ENCODE measurements around the gene INAFM1. TPM values are rescaled to one million over a fixed set of nuclear protein-coding genes. Genes with fewer than 3 reads are reported as not detected.
"Not testable (repeated sequence)": the region's sequence is repeated elsewhere in the genome, so short reads cannot be mapped to it uniquely, and the experiment has no call there.

Gene INAFM1
- total RNA-seq, 2 experiments from 2014 or later, result 12.8 to 14.9 TPM

DNA sequence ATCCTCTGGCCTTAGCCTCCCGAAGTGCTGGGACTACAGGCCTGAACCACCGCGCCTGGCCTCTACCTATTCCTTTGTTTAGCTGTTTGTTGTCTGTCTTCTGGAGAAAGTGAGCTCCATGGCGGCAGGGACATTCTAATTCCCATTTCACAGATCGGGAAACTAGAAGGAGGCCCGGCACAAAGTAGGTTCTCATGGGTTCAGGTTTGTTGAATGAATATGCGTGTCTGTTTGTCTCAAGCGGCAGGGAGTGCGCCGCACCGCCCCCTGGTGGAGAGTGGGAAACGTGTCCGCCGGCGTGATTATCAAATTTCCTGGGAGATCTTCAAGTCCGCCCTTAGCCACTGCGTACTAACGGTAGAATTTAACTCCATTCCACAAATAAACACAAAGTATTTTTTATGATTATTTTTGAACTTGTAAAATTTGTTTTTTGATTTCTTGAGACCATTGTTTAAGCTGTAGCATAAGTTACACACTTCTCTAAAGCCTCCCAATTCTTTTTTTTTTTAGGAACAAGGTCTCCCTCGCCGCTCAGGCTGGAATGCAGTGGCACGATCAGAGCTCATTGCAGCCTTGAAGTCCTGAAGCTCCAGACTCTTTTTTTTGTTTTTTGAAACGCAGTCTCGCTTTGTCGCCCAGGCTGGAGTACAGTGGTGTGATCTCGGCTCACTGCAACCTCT lies 27.2 kb upstream of the INAFM1 start:
- H3K4me1 Mint-ChIP-seq, result peaks cover 28% of the 10 kb centered on the region
- H3K9me3 Mint-ChIP-seq, result no peaks in the 10 kb centered on the region
- peak; percentile 83 for DNase-seq
- ChIA-PET CTCF (interaction anchor here (0.5 to 6.5 kb wide), 26 partner anchors 8 to 404 kb away, joined by 3 to 210 read pairs (median 4); partner anchors contain the start of genes CCDC9 and SAE1), POLR2A (no interaction called here)
- H3K27me3 Mint-ChIP-seq, result no peaks in the 10 kb centered on the region
- H3K36me3 Mint-ChIP-seq (ENCODE audit: low read depth), result no peaks in the 10 kb centered on the region
- no peak overlapping the region for H3K27ac Mint-ChIP-seq
- H3K4me3 Mint-ChIP-seq, result no peak overlapping the region

DNA sequence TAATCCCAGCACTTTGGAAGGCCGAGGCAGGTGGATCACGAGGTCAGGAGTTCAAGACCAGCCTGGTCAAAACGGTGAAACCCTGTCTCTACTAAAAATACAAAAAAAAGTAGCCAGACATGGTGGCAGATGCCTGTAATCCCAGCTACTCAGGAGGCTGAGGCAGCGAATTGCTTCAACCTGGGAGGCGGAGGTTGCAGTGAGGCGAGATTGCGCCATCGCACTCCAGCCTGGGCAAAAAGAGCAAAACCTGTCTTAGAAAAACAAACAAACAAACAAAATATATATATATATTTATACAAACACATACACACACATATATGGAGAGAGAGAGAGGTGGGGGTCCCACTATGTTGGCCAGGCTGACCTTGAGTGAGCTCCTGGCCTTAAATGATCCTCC lies 21.7 kb upstream of the INAFM1 start:
- POLR2A ChIA-PET, result not testable (repeated sequence)

DNA sequence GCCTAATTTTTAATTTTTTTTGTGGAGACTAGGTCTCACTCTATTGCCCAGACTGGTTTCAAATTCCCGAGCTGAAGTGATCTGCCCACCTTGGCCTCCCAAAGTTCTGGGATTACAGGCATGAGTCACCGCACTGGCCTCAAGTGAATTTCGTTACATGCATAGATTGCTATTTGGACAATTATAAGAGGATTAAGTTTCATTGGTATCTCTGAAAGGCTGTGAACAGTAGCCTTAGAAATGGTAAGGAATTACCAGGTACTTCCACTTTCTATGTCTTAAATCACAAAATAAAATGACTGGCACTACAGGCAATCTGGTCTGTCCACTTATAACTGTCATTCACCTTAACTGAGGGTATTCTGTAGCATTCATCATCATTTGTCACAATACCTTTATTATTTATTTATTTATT lies 21.2 kb upstream of the INAFM1 start:
- Mint-ChIP-seq H3K27me3 (no peaks in the 10 kb centered on the region), H3K36me3 (ENCODE audit: low read depth) (peaks cover 9% of the 10 kb centered on the region), H3K9me3 (no peaks in the 10 kb centered on the region), H3K4me3 (no peak overlapping the region), H3K27ac (no peak overlapping the region), H3K4me1 (peaks cover 24% of the 10 kb centered on the region)
- ChIA-PET POLR2A (no interaction called here), CTCF (interaction anchor here (0.7 to 6.0 kb wide), 3 partner anchors 8 to 140 kb away, joined by 3 to 80 read pairs (median 3); partner anchors contain the start of gene ZC3H4)
- DNase-seq, result no peak

More for the DNA sequence above, 21.7 kb upstream of the INAFM1 start:
- not testable (repeated sequence) for DNase-seq; H3K27ac Mint-ChIP-seq; H3K9me3 Mint-ChIP-seq; H3K27me3 Mint-ChIP-seq; H3K36me3 Mint-ChIP-seq (ENCODE audit: low read depth); H3K4me3 Mint-ChIP-seq
- CTCF ChIA-PET, result interaction anchor here (0.7 to 6.0 kb wide), 3 partner anchors 8 to 139 kb away, joined by 3 to 80 read pairs (median 10); partner anchors contain the start of gene ZC3H4
- H3K4me1 Mint-ChIP-seq, result peaks cover 20% of the 10 kb centered on the region

DNA sequence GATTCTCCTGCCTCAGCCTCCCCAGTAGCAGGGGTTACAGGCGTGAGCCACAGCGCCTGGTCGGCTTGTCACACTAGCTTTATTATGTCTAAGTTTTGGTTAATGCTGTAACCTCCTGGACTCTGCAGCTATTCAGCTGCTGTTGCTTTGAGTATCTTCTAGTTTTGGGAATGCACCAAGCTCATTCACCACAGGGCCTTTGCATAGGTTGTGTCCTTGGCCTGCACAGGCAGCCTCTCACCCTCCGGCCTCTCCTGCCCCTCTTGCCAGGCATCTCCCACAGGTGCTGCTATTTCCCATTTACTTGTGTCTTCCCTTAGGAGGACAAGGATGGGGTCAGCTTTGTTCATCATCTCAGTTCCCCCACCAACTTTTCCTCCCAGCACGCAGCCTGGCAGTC lies 20.7 kb upstream of the INAFM1 start:
- POLR2A ChIA-PET, result no interaction called here
- no peak overlapping the region for H3K27ac Mint-ChIP-seq
- no peak overlapping the region for H3K4me3 Mint-ChIP-seq
- CTCF ChIA-PET, result interaction anchor here (1.2 to 6.0 kb wide), 2 partner anchors 8 to 43 kb away, joined by 3 to 80 read pairs; no protein-coding TSS in a partner anchor
- peaks cover 28% of the 10 kb centered on the region for H3K4me1 Mint-ChIP-seq
- H3K27me3 Mint-ChIP-seq, result no peaks in the 10 kb centered on the region
- no peaks in the 10 kb centered on the region for H3K9me3 Mint-ChIP-seq
- H3K36me3 Mint-ChIP-seq (ENCODE audit: low read depth), result peaks cover 14% of the 10 kb centered on the region
- no peak for DNase-seq

DNA sequence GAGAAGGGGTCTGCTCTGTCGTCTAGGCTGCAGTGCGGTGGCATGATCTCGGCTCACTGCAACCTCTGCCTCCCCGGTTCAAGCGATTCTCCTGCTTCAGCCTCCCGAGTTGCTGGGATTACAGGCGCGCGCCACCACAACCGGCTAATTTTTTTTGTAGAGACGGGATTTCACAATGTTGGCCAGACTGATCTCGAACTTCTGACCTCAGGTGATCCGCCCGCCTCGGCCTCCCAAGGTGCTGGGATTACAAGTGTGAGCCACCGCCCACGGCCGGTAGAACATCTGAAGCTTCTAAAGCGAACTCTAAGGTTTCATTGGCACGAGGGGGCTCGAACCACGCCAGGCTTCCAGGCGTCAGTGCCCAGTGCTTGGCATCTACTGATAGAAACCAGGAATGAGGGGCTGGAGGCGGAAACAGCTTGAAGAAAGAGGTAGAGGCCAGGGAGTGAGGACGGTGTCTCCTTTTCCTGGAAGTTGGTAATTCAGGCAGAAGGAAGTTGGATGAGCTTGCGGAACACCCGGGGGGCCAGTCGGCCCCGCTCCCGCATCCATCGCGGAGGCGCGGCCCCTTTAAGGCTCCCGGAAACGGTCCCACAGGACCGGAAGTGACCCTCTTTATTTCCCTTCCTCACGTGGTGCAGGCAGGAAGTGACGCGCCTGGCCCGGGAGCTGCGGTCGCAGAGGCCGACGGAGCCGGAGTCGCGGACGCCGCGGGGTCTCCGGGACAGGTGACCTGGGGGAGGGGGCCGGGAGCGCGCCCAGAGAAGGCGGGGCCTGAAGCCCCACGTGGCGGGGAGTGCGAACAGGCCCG lies 18.6 kb upstream of the INAFM1 start, which contains the start of gene CCDC9:
Gene CCDC9, plus strand, starts transcription at position 647 of the 814 bp plus-strand sequence. CDS start 1,876 bp downstream, outside the sequence.
- peaks cover 30% of the 10 kb centered on the region for H3K36me3 Mint-ChIP-seq (ENCODE audit: low read depth)
- POLR2A ChIA-PET, result interaction anchor here (0.9 to 1.4 kb wide), 2 partner anchors 11 to 18 kb away, joined by 3 to 8 read pairs; no protein-coding TSS in a partner anchor
- H3K27me3 Mint-ChIP-seq, result no peaks in the 10 kb centered on the region
- DNase-seq, result peak; percentile 94
- no peaks in the 10 kb centered on the region for H3K9me3 Mint-ChIP-seq
- CTCF ChIA-PET, result interaction anchor here (0.6 to 6.0 kb wide), 10 partner anchors 11 to 452 kb away, joined by 3 to 80 read pairs (median 3); partner anchors contain the start of gene DHX34
- peak within 1 kb of the TSS; percentile 97 for H3K27ac Mint-ChIP-seq
- peaks cover 37% of the 10 kb centered on the region for H3K4me1 Mint-ChIP-seq
- H3K4me3 Mint-ChIP-seq, result peak within 1 kb of the TSS; percentile 91

DNA sequence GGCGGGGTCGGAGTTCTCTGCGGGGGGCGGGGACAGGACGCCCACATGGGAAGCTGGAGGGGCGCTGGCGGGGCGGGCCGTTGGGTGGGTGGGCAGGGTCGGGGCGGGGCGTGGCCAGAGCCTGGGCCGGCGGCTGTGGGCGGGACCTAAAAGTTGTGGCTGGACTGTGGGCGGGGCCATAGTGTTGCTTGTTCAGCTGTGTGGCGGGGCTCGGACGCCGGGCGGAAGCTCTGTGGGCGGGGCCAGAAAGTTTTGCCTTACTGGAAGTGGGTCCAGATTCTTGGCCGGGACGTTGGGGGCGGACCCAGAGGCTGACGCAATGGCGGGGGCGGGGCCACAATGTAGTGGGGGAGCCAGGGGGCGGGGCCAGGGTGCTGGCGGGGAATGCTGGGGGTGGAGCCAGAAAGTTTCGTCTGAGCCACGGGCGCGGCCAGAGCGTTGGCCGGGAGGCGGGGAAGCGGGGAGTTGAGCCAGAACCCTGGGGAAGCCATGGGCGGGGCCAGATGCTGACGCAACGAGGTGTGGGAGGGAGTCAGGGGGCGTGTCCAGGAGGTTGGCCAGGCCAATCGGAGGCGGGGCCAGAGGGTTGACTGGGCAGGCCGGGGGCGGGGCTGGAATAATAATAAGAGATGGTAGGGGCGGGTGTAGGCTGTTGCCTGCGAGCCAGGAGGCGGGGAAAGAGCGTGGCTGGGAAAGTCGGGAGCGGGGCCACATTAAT lies 17.8 kb upstream of the INAFM1 start:
- CTCF ChIA-PET, result interaction anchor here (0.6 to 6.0 kb wide), 10 partner anchors 11 to 451 kb away, joined by 3 to 80 read pairs (median 4); partner anchors contain the start of gene DHX34
- POLR2A ChIA-PET, result interaction anchor here (0.9 to 1.4 kb wide), 2 partner anchors 12 to 17 kb away, joined by 3 to 8 read pairs; no protein-coding TSS in a partner anchor
- Mint-ChIP-seq H3K27ac (peak overlapping the region; percentile 97), H3K4me1 (peaks cover 37% of the 10 kb centered on the region), H3K9me3 (no peaks in the 10 kb centered on the region), H3K27me3 (no peaks in the 10 kb centered on the region), H3K36me3 (ENCODE audit: low read depth) (peaks cover 34% of the 10 kb centered on the region), H3K4me3 (peak overlapping the region; percentile 91)
- DNase-seq, result peak; percentile 100

DNA sequence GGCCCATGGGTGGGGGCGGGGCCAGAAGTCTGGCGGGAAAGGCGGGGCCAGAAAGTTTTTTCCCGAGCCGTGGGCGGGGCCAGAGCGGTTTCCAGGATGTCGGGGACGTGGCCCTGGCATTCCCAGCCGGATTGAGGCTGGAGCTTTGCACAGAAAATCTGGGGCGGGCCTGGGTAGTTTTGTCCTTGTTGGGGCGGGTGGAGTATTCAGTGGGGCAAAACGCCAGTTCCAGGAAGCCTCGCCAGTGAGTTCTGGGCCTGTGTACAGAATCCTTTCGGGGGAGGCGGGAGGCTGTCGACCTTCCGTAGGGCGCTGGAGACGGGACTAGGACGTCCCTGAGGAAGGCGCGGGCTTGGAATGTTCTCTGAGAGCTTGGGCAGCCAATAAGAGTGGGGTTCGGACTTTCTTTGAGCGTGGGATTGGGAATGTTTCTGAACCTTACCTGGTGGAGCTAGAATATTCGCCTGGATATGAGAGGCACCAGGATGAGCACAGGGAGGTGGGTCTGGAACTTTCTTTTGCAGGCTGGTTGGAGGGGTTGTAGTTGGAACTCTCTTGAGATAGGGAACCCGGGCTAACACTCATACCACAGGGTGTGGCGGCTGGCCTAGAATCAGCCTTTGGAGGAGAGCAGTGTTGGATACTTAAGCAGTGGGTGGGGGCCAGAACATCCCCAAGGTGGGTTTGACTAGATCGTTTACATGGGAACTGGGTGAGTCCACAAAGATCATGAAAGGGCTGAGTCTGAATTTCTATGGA lies 17.1 kb upstream of the INAFM1 start:
- Mint-ChIP-seq H3K27me3 (no peaks in the 10 kb centered on the region), H3K4me3 (peak overlapping the region; percentile 91), H3K27ac (peak overlapping the region; percentile 97), H3K4me1 (peaks cover 39% of the 10 kb centered on the region), H3K9me3 (no peaks in the 10 kb centered on the region), H3K36me3 (ENCODE audit: low read depth) (peaks cover 39% of the 10 kb centered on the region)
- DNase-seq, result no peak
- CTCF ChIA-PET, result interaction anchor here (1.0 to 6.0 kb wide), 3 partner anchors 12 to 245 kb away, joined by 4 to 80 read pairs (median 7); no protein-coding TSS in a partner anchor
- POLR2A ChIA-PET, result no interaction called here

DNA sequence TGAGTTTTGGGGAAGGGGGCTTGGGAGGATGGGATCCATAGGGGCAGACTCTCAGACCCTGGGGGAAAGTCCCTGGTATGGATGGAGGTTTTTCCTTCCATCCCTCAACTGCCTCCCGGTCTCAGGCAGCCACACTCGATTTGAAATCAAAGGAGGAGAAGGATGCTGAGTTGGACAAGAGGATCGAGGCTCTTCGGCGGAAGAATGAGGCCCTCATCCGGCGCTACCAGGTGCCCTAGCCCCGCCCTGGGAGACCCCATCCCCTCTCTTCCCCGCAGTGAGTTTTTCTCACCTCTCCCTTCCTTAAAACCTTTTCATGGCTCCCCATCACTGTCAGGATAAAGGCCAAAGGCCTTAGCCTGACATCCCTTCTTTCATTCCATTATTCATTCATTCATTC lies 16.3 kb upstream of the INAFM1 start:
- peak overlapping the region; percentile 91 for H3K4me3 Mint-ChIP-seq
- peaks cover 39% of the 10 kb centered on the region for H3K36me3 Mint-ChIP-seq (ENCODE audit: low read depth)
- H3K27me3 Mint-ChIP-seq, result no peaks in the 10 kb centered on the region
- no peak overlapping the region for H3K27ac Mint-ChIP-seq
- DNase-seq, result no peak
- peaks cover 39% of the 10 kb centered on the region for H3K4me1 Mint-ChIP-seq
- ChIA-PET CTCF (interaction anchor here (2.1 kb wide), 1 partner anchor 14 kb away, joined by 8 read pairs; no protein-coding TSS in a partner anchor), POLR2A (no interaction called here)
- no peaks in the 10 kb centered on the region for H3K9me3 Mint-ChIP-seq

DNA sequence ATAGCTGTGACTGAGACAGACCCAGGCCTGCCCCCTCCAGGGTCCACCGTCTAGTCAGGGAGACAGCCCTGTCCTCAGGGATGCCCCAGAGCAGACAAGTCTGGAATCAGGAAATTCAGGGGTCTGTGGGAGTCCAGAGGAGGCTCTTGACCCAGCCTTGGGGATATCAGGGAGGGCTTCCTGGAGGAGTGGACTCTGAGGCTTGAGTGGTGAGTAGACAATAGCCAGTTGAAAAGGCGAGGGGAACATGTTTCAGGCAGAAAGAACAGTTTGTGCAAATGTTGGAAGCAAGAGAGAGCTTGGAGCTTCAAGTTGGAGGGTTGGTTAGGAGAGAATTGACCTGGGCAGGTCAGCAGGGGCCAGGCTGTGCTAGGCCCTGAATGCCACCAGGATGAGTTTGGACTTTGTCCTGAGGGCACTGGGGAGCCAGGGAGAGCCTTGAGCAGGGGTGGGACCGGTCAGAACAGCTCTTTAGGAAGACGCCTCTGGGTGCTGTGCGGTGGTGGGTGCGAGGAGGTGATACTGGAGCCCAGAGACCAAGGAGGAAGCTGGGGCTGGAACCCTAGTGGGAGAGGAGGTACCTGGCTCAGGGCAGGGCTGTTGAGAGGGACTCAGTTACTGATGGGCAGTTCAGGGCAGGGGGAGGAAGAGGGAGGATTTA lies 15.7 kb upstream of the INAFM1 start:
- Mint-ChIP-seq H3K27me3 (no peaks in the 10 kb centered on the region), H3K4me1 (peaks cover 39% of the 10 kb centered on the region), H3K9me3 (no peaks in the 10 kb centered on the region), H3K36me3 (ENCODE audit: low read depth) (peaks cover 39% of the 10 kb centered on the region), H3K27ac (peak overlapping the region; percentile 55), H3K4me3 (peak overlapping the region; percentile 53)
- POLR2A ChIA-PET, result no interaction called here
- CTCF ChIA-PET, result interaction anchor here (2.1 kb wide), 1 partner anchor 14 kb away, joined by 8 read pairs; no protein-coding TSS in a partner anchor
- no peak for DNase-seq

DNA sequence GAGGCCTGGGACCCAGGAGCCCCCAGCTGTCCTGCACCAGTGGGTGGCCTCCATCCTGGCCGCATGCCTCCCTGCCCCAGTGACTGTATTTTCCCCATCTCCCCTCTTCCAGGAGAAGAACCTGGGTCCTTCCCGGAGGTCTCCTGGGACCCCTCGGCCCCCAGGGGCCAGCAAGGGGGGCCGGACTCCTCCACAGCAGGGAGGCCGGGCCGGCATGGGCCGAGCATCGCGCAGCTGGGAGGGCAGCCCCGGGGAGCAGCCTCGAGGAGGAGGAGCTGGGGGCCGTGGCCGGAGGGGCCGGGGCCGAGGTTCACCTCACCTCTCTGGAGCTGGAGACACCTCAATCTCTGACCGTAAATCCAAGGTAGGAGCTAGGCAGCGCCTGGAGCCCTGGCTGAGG lies 14.2 kb upstream of the INAFM1 start:
- ChIA-PET CTCF (interaction anchor here (1.3 to 2.1 kb wide), 2 partner anchors 13 to 16 kb away, joined by 3 to 8 read pairs; no protein-coding TSS in a partner anchor), POLR2A (interaction anchor here (0.8 kb wide), 1 partner anchor 14 kb away, joined by 3 read pairs; no protein-coding TSS in a partner anchor)
- peaks cover 39% of the 10 kb centered on the region for H3K4me1 Mint-ChIP-seq
- DNase-seq, result no peak
- no peaks in the 10 kb centered on the region for H3K9me3 Mint-ChIP-seq
- H3K4me3 Mint-ChIP-seq, result no peak overlapping the region
- H3K27me3 Mint-ChIP-seq, result no peaks in the 10 kb centered on the region
- no peak overlapping the region for H3K27ac Mint-ChIP-seq
- peaks cover 46% of the 10 kb centered on the region for H3K36me3 Mint-ChIP-seq (ENCODE audit: low read depth)

Measured in activated CD4-positive, alpha-beta T cell treated with anti-CD3 and anti-CD28 coated beads, Interleukin-2, amount 10 ng/mL, durations not matched to agents 7 days and 5 days (primary cell).